ENCODE data around the gene CBX7. TPM values are rescaled to one million over a fixed set of nuclear protein-coding genes. Genes with fewer than 3 reads are reported as not detected.

CBX7 gene
- total RNA-seq, 1 experiment from 2014 or later, result 3.7 TPM

- Histone ChIP-seq H3K9me3 (ENCODE audit: control insufficient read depth, low read depth, low read length) (no peaks in the 10 kb centered on the region), H2BK5ac (ENCODE audit: insufficient read length, low read length) (no peak overlapping the region), H3K79me2 (ENCODE audit: insufficient read depth, low read length) (no peaks in the 10 kb centered on the region), H2AK5ac (ENCODE audit: insufficient read length, low read length) (no peak overlapping the region), H4K5ac (ENCODE audit: insufficient read length, low read depth, low read length) (no peak overlapping the region), H2BK12ac (ENCODE audit: insufficient read length, low read depth, low read length) (no peak overlapping the region), H3K27ac (ENCODE audit: insufficient read length, low read depth, low read length) (no peak overlapping the region), H3K4ac (ENCODE audit: low read depth, low read length) (no peak overlapping the region), H3K14ac (ENCODE audit: insufficient read depth, low read length) (no peak overlapping the region), H2BK120ac (ENCODE audit: low read depth, low read length, poor library complexity, severe bottlenecking) (no peak overlapping the region), H4K8ac (replicated peaks; ENCODE audit: insufficient read length, low read depth, low read length) (no peak overlapping the region), H3T11ph (ENCODE audit: low read length) (no peak overlapping the region), H4K91ac (ENCODE audit: insufficient read length, low read depth, low read length) (no peak overlapping the region), H3K27me3 (ENCODE audit: insufficient read depth, low read length) (no peaks in the 10 kb centered on the region), H3K9ac (ENCODE audit: extremely low read depth, insufficient read length, low read length) (no peak overlapping the region), H3K56ac (ENCODE audit: insufficient read length, low read depth, low read length) (no peak overlapping the region), H2BK15ac (ENCODE audit: low read depth, low read length) (no peak overlapping the region), H4K20me1 (ENCODE audit: control insufficient read depth, insufficient read depth, insufficient read length) (no peaks in the 10 kb centered on the region), H3K79me1 (ENCODE audit: insufficient read depth, low read depth, low read length, poor library complexity, severe bottlenecking) (no peaks in the 10 kb centered on the region), H2BK20ac (ENCODE audit: low read depth, low read length, poor library complexity, severe bottlenecking) (no peak overlapping the region), H2AFZ (ENCODE audit: low read length) (no peak overlapping the region), H3K23me2 (ENCODE audit: insufficient read length, low read depth, low read length, poor library complexity, severe bottlenecking) (no peaks in the 10 kb centered on the region), H3K18ac (ENCODE audit: insufficient read length, low read depth, low read length) (no peak overlapping the region), H3K23ac (ENCODE audit: insufficient read length, low read depth, low read length) (no peak overlapping the region), H3K4me1 (ENCODE audit: insufficient read depth, low read length) (peaks cover 4% of the 10 kb centered on the region; the same call in 1 of the 2 replicates), H3K4me2 (ENCODE audit: insufficient read depth, insufficient read length, low read length) (no peak overlapping the region)
- Mint-ChIP-seq H3K9me3 (no peaks in the 10 kb centered on the region), H3K27ac (no peak overlapping the region), H3K36me3 (ENCODE audit: insufficient read depth in 1 of 3, low read depth in 3 of 3) (no peaks in the 10 kb centered on the region; a peak in 2 of 7 replicates), H3K4me3 (no peak overlapping the region), H3K27me3 (ENCODE audit: low read depth) (peaks cover 6% of the 10 kb centered on the region), H3K4me1 (peaks cover 34 to 43% of the 10 kb centered on the region in 2 experiments)
- no peak for TF ChIP-seq CTCF (conservative IDR thresholded peaks at IDR 0.05)
- WGBS (ENCODE audit: extremely low coverage, insufficient read length, low lambda C conversion rate), result no CpG with 5 or more reads among the region's 6 CpGs
- no peak for DNase-seq
Observed at GRCh38 chr22:39128508-39128907, 24.0 kb downstream of the CBX7 start.

Measured in H9 (cell line).